ENCODE measurements around the gene PLEKHD1. TPM values are rescaled to one million over a fixed set of nuclear protein-coding genes. Genes with fewer than 3 reads are reported as not detected.
"Not testable (repeated sequence)": the region's sequence is repeated elsewhere in the genome, so short reads cannot be mapped to it uniquely, and the experiment has no call there.

PLEKHD1 gene
- total RNA-seq, 2 experiments from 2014 or later: 0.15 to 0.19 TPM

- ChIA-PET CTCF (interaction anchor here (1.0 kb wide), 1 partner anchor 104 kb away, joined by 3 read pairs; the partner anchor contains the start of gene CCDC177), POLR2A (no interaction called here)
- H3K27me3 Mint-ChIP-seq: no peaks in the 10 kb centered on the region
- no peak for DNase-seq
- H3K9me3 Mint-ChIP-seq: no peaks in the 10 kb centered on the region
- no peak overlapping the region for H3K27ac Mint-ChIP-seq
- H3K4me3 Mint-ChIP-seq: no peak overlapping the region
- no peaks in the 10 kb centered on the region for H3K36me3 Mint-ChIP-seq (ENCODE audit: low read depth)
- peaks cover 2% of the 10 kb centered on the region for H3K4me1 Mint-ChIP-seq
Observed at GRCh38 chr14:69471436-69471835, 13.1 kb upstream of the PLEKHD1 start.

GRCh38 chr14:69471916-69472315, 12.6 kb upstream of the PLEKHD1 start:
- H3K36me3 Mint-ChIP-seq (ENCODE audit: low read depth): no peaks in the 10 kb centered on the region
- POLR2A ChIA-PET: no interaction called here
- H3K4me1 Mint-ChIP-seq: peaks cover 2% of the 10 kb centered on the region
- no peak for DNase-seq
- H3K9me3 Mint-ChIP-seq: no peaks in the 10 kb centered on the region
- no peak overlapping the region for H3K27ac Mint-ChIP-seq
- H3K4me3 Mint-ChIP-seq: no peak overlapping the region
- H3K27me3 Mint-ChIP-seq: no peaks in the 10 kb centered on the region
- CTCF ChIA-PET: interaction anchor here (1.0 kb wide), 1 partner anchor 103 kb away, joined by 3 read pairs; the partner anchor contains the start of gene CCDC177

- Mint-ChIP-seq H3K4me3 (no peak overlapping the region), H3K27ac (no peak overlapping the region), H3K9me3 (no peaks in the 10 kb centered on the region), H3K36me3 (ENCODE audit: low read depth) (no peaks in the 10 kb centered on the region), H3K4me1 (peaks cover 2% of the 10 kb centered on the region), H3K27me3 (no peaks in the 10 kb centered on the region)
- ChIA-PET CTCF (interaction anchor here (2.0 kb wide), 1 partner anchor 14 kb away, joined by 7 read pairs; no protein-coding TSS in a partner anchor), POLR2A (no interaction called here)
- no peak for DNase-seq
Observed at GRCh38 chr14:69473260-69473659, 11.3 kb upstream of the PLEKHD1 start.

GRCh38 chr14:69473946-69474345, 10.6 kb upstream of the PLEKHD1 start:
- CTCF ChIA-PET: interaction anchor here (2.0 kb wide), 1 partner anchor 14 kb away, joined by 7 read pairs; no protein-coding TSS in a partner anchor
- Mint-ChIP-seq H3K36me3 (ENCODE audit: low read depth) (no peaks in the 10 kb centered on the region), H3K4me3 (no peak overlapping the region), H3K9me3 (no peaks in the 10 kb centered on the region), H3K4me1 (peaks cover 2% of the 10 kb centered on the region), H3K27ac (no peak overlapping the region), H3K27me3 (peaks cover 3% of the 10 kb centered on the region)
- POLR2A ChIA-PET: no interaction called here
- no peak for DNase-seq

GRCh38 chr14:69475194-69475818, 9.2 kb upstream of the PLEKHD1 start:
- Mint-ChIP-seq H3K36me3 (ENCODE audit: low read depth) (no peaks in the 10 kb centered on the region), H3K9me3 (no peaks in the 10 kb centered on the region), H3K27ac (no peak overlapping the region), H3K4me1 (peaks cover 2% of the 10 kb centered on the region), H3K27me3 (peaks cover 4% of the 10 kb centered on the region), H3K4me3 (no peak overlapping the region)
- ChIA-PET POLR2A (no interaction called here), CTCF (interaction anchor here (0.6 to 2.0 kb wide), 2 partner anchors 16 to 99 kb away, joined by 3 to 7 read pairs; partner anchors contain the start of gene CCDC177)
- no peak for DNase-seq

- H3K27me3 Mint-ChIP-seq; DNase-seq; H3K36me3 Mint-ChIP-seq (ENCODE audit: low read depth); H3K27ac Mint-ChIP-seq; POLR2A ChIA-PET; H3K9me3 Mint-ChIP-seq; H3K4me1 Mint-ChIP-seq; H3K4me3 Mint-ChIP-seq: not testable (repeated sequence)
- CTCF ChIA-PET: interaction anchor here (0.6 kb wide), 1 partner anchor 43 kb away, joined by 3 read pairs; no protein-coding TSS in a partner anchor
Observed at GRCh38 chr14:69476824-69477450, 7.6 kb upstream of the PLEKHD1 start.

- CTCF ChIA-PET: interaction anchor here (0.9 kb wide), 1 partner anchor 10 kb away, joined by 3 read pairs; no protein-coding TSS in a partner anchor
- H3K27me3 Mint-ChIP-seq: peaks cover 18% of the 10 kb centered on the region
- POLR2A ChIA-PET; DNase-seq; H3K4me3 Mint-ChIP-seq; H3K4me1 Mint-ChIP-seq; H3K9me3 Mint-ChIP-seq; H3K36me3 Mint-ChIP-seq (ENCODE audit: low read depth); H3K27ac Mint-ChIP-seq: not testable (repeated sequence)
Observed at GRCh38 chr14:69478055-69478454, 6.5 kb upstream of the PLEKHD1 start.

GRCh38 chr14:69479696-69480095, 4.8 kb upstream of the PLEKHD1 start:
- CTCF ChIA-PET: no interaction called here
- no peaks in the 10 kb centered on the region for H3K36me3 Mint-ChIP-seq (ENCODE audit: low read depth)
- H3K4me3 Mint-ChIP-seq: no peak overlapping the region
- POLR2A ChIA-PET: no interaction called here
- H3K4me1 Mint-ChIP-seq: no peaks in the 10 kb centered on the region
- H3K27me3 Mint-ChIP-seq: peaks cover 27% of the 10 kb centered on the region
- DNase-seq: no peak
- H3K27ac Mint-ChIP-seq: no peak overlapping the region
- H3K9me3 Mint-ChIP-seq: no peaks in the 10 kb centered on the region

- Mint-ChIP-seq H3K36me3 (ENCODE audit: low read depth) (no peaks in the 10 kb centered on the region), H3K27ac (no peak overlapping the region), H3K4me3 (no peak overlapping the region), H3K9me3 (no peaks in the 10 kb centered on the region), H3K4me1 (no peaks in the 10 kb centered on the region), H3K27me3 (peaks cover 28% of the 10 kb centered on the region)
- no peak for DNase-seq
- POLR2A ChIA-PET: no interaction called here
- CTCF ChIA-PET: no interaction called here
Observed at GRCh38 chr14:69480136-69480535, 4.4 kb upstream of the PLEKHD1 start.

GRCh38 chr14:69481815-69482568, 2.5 kb upstream of the PLEKHD1 start:
- H3K4me3 Mint-ChIP-seq: no peak overlapping the region
- no peaks in the 10 kb centered on the region for H3K4me1 Mint-ChIP-seq
- peaks cover 46% of the 10 kb centered on the region for H3K27me3 Mint-ChIP-seq
- DNase-seq: no peak
- H3K27ac Mint-ChIP-seq: no peak overlapping the region
- H3K36me3 Mint-ChIP-seq (ENCODE audit: low read depth): no peaks in the 10 kb centered on the region
- no peaks in the 10 kb centered on the region for H3K9me3 Mint-ChIP-seq
- CTCF ChIA-PET: interaction anchor here (0.9 to 1.0 kb wide), 2 partner anchors 66 to 220 kb away, joined by 3 to 4 read pairs; no protein-coding TSS in a partner anchor
- POLR2A ChIA-PET: no interaction called here

GRCh38 chr14:69483765-69484443, 624 bp upstream of the PLEKHD1 start:
- H3K9me3 Mint-ChIP-seq: no peaks in the 10 kb centered on the region
- no peak overlapping the region for H3K27ac Mint-ChIP-seq
- POLR2A ChIA-PET: interaction anchor here (0.6 kb wide), 1 partner anchor 56 kb away, joined by 9 read pairs; no protein-coding TSS in a partner anchor
- peaks cover 53% of the 10 kb centered on the region for H3K27me3 Mint-ChIP-seq
- H3K36me3 Mint-ChIP-seq (ENCODE audit: low read depth): no peaks in the 10 kb centered on the region
- H3K4me1 Mint-ChIP-seq: no peaks in the 10 kb centered on the region
- CTCF ChIA-PET: interaction anchor here (0.6 kb wide), 2 partner anchors 91 to 580 kb away, joined by 3 to 4 read pairs; partner anchors contain the start of gene CCDC177
- DNase-seq: no peak
- no peak overlapping the region for H3K4me3 Mint-ChIP-seq

GRCh38 chr14:69485315-69485660, 760 bp downstream of the PLEKHD1 start:
- no peaks in the 10 kb centered on the region for H3K4me1 Mint-ChIP-seq
- H3K9me3 Mint-ChIP-seq: no peaks in the 10 kb centered on the region
- H3K27me3 Mint-ChIP-seq: peaks cover 52% of the 10 kb centered on the region
- POLR2A ChIA-PET: no interaction called here
- CTCF ChIA-PET: no interaction called here
- H3K27ac Mint-ChIP-seq: no peak overlapping the region
- H3K4me3 Mint-ChIP-seq: no peak overlapping the region
- no peaks in the 10 kb centered on the region for H3K36me3 Mint-ChIP-seq (ENCODE audit: low read depth)
- no peak for DNase-seq

All from activated CD4-positive, alpha-beta T cell treated with anti-CD3 and anti-CD28 coated beads, Interleukin-2, amount 10 ng/mL, durations not matched to agents 7 days and 5 days (primary cell).